ENCODE data around the gene KAZN.

DNA sequence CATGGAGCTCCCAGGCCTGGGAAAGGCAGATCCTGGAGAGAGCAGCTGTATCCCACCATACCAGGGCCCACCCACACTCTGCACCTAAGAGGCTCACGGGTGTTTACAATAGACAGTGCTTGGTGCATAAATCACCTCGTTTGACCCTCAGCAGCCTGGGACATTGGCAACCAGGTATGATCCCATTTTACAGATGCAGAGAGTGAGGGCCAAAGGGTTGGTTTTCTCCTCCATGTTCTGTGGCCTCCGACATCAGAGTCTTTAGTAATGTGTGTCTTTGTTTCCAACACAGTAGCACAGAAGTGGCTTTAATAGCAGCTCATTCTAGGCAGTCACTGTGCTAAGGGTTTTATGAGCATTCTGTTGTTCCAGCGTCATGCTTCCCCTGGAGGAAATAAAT lies 176.5 kb downstream of the KAZN start:
- TF ChIP-seq, protein P1, sequence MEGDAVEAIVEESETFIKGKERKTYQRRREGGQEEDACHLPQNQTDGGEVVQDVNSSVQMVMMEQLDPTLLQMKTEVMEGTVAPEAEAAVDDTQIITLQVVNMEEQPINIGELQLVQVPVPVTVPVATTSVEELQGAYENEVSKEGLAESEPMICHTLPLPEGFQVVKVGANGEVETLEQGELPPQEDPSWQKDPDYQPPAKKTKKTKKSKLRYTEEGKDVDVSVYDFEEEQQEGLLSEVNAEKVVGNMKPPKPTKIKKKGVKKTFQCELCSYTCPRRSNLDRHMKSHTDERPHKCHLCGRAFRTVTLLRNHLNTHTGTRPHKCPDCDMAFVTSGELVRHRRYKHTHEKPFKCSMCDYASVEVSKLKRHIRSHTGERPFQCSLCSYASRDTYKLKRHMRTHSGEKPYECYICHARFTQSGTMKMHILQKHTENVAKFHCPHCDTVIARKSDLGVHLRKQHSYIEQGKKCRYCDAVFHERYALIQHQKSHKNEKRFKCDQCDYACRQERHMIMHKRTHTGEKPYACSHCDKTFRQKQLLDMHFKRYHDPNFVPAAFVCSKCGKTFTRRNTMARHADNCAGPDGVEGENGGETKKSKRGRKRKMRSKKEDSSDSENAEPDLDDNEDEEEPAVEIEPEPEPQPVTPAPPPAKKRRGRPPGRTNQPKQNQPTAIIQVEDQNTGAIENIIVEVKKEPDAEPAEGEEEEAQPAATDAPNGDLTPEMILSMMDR (IDR thresholded peaks at IDR 0.05; ENCODE audit: insufficient read depth, low read depth, low read length), result no peak
- TF ChIP-seq EZH2 (IDR thresholded peaks at IDR 0.05; ENCODE audit: insufficient read depth, low read length), result no peak
